IMR-90 (cell line): Measurements from ENCODE around the gene TIMP1. TPM values are rescaled to one million over a fixed set of nuclear protein-coding genes. Genes with fewer than 3 reads are reported as not detected.

ENCODE experiments used
- ATAC-seq: fragments of 200-7000 bp; cut with Tn5 transposase; 2 replicates; pipeline ENCODE4 v1.9.1; 2020; ENCODE audit warnings: low read depth, mild to moderate bottlenecking, moderate library complexity
- BruUV-seq: library from RNA; stranded (reverse); fragments of 400-500 nt; replicated peaks from 2 replicates; lab custom pipeline; 2021; lab: Mats Ljungman, UMichigan
- CTCF ChIA-PET: fragments of 300-600 bp; formaldehyde crosslinking; extraction: SDS; loops from one replicate; lab custom pipeline; 2021; ENCODE audit warnings: antibody characterized with exemption; lab: Yijun Ruan, JAX
- POLR2A ChIA-PET: fragments of 300-600 bp; sonication (Branson Sonifier 250); formaldehyde crosslinking; loops from one replicate; lab custom pipeline; 2022; ENCODE audit warnings: antibody characterized with exemption; ENCODE audit not compliant: unreplicated experiment; lab: Charles Lee
- DNase-seq: peaks from one replicate; pipeline ENCODE4 v3.0.0; 2013
- H2AFZ ChIP-seq: replicated peaks from 2 replicates; pipeline ENCODE3; 2013; ENCODE audit warnings: low read length, mild to moderate bottlenecking; ENCODE audit not compliant: poor library complexity
- H2AK5ac ChIP-seq: 2 replicates; pipeline ENCODE4 v1.6.1; 2013; ENCODE audit warnings: low read depth, low read length, inconsistent platforms
- H2AK9ac ChIP-seq: replicated peaks from 2 replicates; pipeline ENCODE3; 2013; ENCODE audit warnings: mild to moderate bottlenecking, low read depth, low read length, moderate library complexity; ENCODE audit not compliant: poor library complexity
- H2BK120ac ChIP-seq: 2 replicates; pipeline ENCODE4 v1.6.1; 2013; ENCODE audit warnings: low read depth, low read length, inconsistent platforms
- H2BK15ac ChIP-seq: 3 replicates; pipeline ENCODE4 v1.6.1; 2013; ENCODE audit warnings: low read depth, low read length, inconsistent platforms
- H2BK20ac ChIP-seq: 2 replicates; pipeline ENCODE4 v1.6.1; 2013; ENCODE audit warnings: low read depth, mild to moderate bottlenecking, inconsistent platforms, low read length, moderate library complexity
- H2BK5ac ChIP-seq: 2 replicates; pipeline ENCODE4 v1.6.1; 2013; ENCODE audit warnings: mild to moderate bottlenecking, low read depth, low read length, inconsistent platforms; ENCODE audit not compliant: poor library complexity, severe bottlenecking
- H3K14ac ChIP-seq: replicated peaks from 2 replicates; pipeline ENCODE4 v1.6.1; 2013; ENCODE audit warnings: low read depth, low read length, inconsistent platforms
- H3K18ac ChIP-seq: 2 replicates; pipeline ENCODE4 v1.6.1; 2013; ENCODE audit warnings: low read depth, low read length, control low read depth
- H3K23ac ChIP-seq: 2 replicates; pipeline ENCODE4 v1.6.1; 2013; ENCODE audit warnings: low read depth, low read length, inconsistent platforms
- H3K27ac ChIP-seq: 2 replicates; pipeline ENCODE4 v1.5.1; 2013; ENCODE audit warnings: mild to moderate bottlenecking, control low read depth, low read length; ENCODE audit not compliant: insufficient read depth
- H3K27me3 ChIP-seq: 2 replicates; pipeline ENCODE4 v1.6.1; 2013; ENCODE audit warnings: low read length; ENCODE audit not compliant: control insufficient read depth, insufficient read depth
- H3K36me3 ChIP-seq: 2 replicates; pipeline ENCODE4 v1.6.1; 2013; ENCODE audit warnings: low read length, mixed read lengths; ENCODE audit not compliant: control insufficient read depth, insufficient read depth
- H3K4ac ChIP-seq: 2 replicates; pipeline ENCODE4 v1.6.1; 2013; ENCODE audit warnings: low read depth, low read length, inconsistent platforms
- H3K4me1 ChIP-seq: 2 replicates; pipeline ENCODE4 v1.6.1; 2013; ENCODE audit warnings: low read length, mixed read lengths; ENCODE audit not compliant: control insufficient read depth, insufficient read depth
- H3K4me2 ChIP-seq: 2 replicates; pipeline ENCODE4 v1.6.1; 2013; ENCODE audit warnings: low read depth, mild to moderate bottlenecking, control low read depth, low read length, moderate library complexity
- H3K4me3 ChIP-seq: 2 replicates; pipeline ENCODE4 v1.5.1; 2013; ENCODE audit warnings: low read depth, mild to moderate bottlenecking, control low read depth, low read length, moderate library complexity; ENCODE audit not compliant: insufficient read depth
- H3K56ac ChIP-seq: 2 replicates; pipeline ENCODE4 v1.6.1; 2013; ENCODE audit warnings: low read length, inconsistent platforms; ENCODE audit not compliant: insufficient read depth; ENCODE audit errors: extremely low read depth
- H3K79me1 ChIP-seq, 2 experiments: 2 replicates each; pipeline ENCODE4 v1.6.1; 2013; ENCODE audit warnings: low read length in 2 of 2, inconsistent platforms in 1 of 2, low read depth in 1 of 2
- H3K9ac ChIP-seq: 2 replicates; pipeline ENCODE4 v1.6.1; 2013; ENCODE audit warnings: low read depth, low read length, control low read depth
- H3K9me1 ChIP-seq: 2 replicates; pipeline ENCODE4 v1.6.1; 2013; ENCODE audit warnings: low read length, inconsistent platforms; ENCODE audit not compliant: insufficient read depth
- H3K9me3 ChIP-seq: 2 replicates; pipeline ENCODE4 v1.6.1; 2013; ENCODE audit warnings: low read length; ENCODE audit not compliant: control insufficient read depth, insufficient read depth
- H4K20me1 ChIP-seq: 2 replicates; pipeline ENCODE4 v1.6.1; 2013; ENCODE audit warnings: low read length, inconsistent platforms; ENCODE audit not compliant: insufficient read depth
- H4K5ac ChIP-seq: 2 replicates; pipeline ENCODE4 v1.6.1; 2013; ENCODE audit warnings: mild to moderate bottlenecking, low read depth, low read length, control low read depth
- H4K8ac ChIP-seq, 2 experiments: 2 replicates each; pipeline ENCODE4 v1.6.1; 2013; ENCODE audit warnings: low read depth in 2 of 2, low read length in 2 of 2, control low read depth in 1 of 2, inconsistent platforms in 1 of 2
- H4K91ac ChIP-seq: 2 replicates; pipeline ENCODE4 v1.6.1; 2013; ENCODE audit warnings: low read depth, low read length, inconsistent platforms; ENCODE audit not compliant: insufficient read depth
- CEBPB ChIP-seq: IDR thresholded peaks from 2 replicates; pipeline ENCODE4 v1.6.1; 2012; ENCODE audit warnings: low read depth, low read length, improper control_type of control experiment
- CHD1 ChIP-seq: IDR thresholded peaks from 2 replicates; pipeline ENCODE4 v1.6.1; 2012; ENCODE audit warnings: low read depth, low read length, improper control_type of control experiment
- CTCF ChIP-seq: conservative IDR thresholded peaks from 2 replicates; pipeline ENCODE4 v1.5.1; 2012; ENCODE audit warnings: mild to moderate bottlenecking, low read depth, low read length, improper control_type of control experiment
- POLR2A ChIP-seq: IDR thresholded peaks from 2 replicates; pipeline ENCODE4 v1.6.1; 2012; ENCODE audit warnings: mild to moderate bottlenecking, low read depth, low read length
- RFX5 ChIP-seq: IDR thresholded peaks from 2 replicates; pipeline ENCODE4 v1.8.0; 2012; ENCODE audit warnings: low read depth, mild to moderate bottlenecking, low read length, moderate library complexity
- WGBS, 2 experiments: methylation state at CpG; one replicate each; pipeline versions ENCODE4 v1.1.5 to v1.1.7; 2013; ENCODE audit warnings: missing lambda C conversion rate in 2 of 2; ENCODE audit not compliant: insufficient read length in 1 of 2; ENCODE audit errors: extremely low coverage in 2 of 2; 5-methylcytosine and 5-hydroxymethylcytosine counted together
- dilution Hi-C: fragments of 300-500 bp; cut with HindIII; formaldehyde crosslinking; loops from one replicate; pipeline ENCODE4 v1.14.3; 2018; ENCODE audit warnings: low sequenced_read_pairs; ENCODE audit not compliant: unreplicated experiment
- in situ Hi-C: fragments of 300-500 bp; cut with MboI; formaldehyde crosslinking; loops from 3 replicates; pipeline ENCODE4 v1.14.3; 2019; ENCODE audit warnings: low sequenced_read_pairs, inconsistent platforms, mixed read lengths
- intact Hi-C: fragments of 100-400 bp; cut with micrococcal nuclease; formaldehyde crosslinking; loops from 2 replicates; pipeline ENCODE4 v1.10.0; 2022
- polyA plus RNA-seq, 3 experiments: library from polyadenylated mRNA; depleted of rRNA; stranded (reverse); fragments of >200 nt; gene quantifications; 2 replicates each; pipeline ENCODE4 v1.2.3, GENCODE V29; 2012; ENCODE audit warnings: low replicate concordance in 1 of 3
- total RNA-seq: library from RNA; depleted of rRNA; stranded (reverse); fragments of >200 nt; gene quantifications from 2 replicates; pipeline ENCODE4 v1.2.3, GENCODE V29; 2012

The TIMP1 gene
- total and polyA plus RNA-seq, 2 of the 4 experiments (the other 2 are of a cell fraction): 512 to 3,078 TPM

- no peak overlapping the region for H3K14ac ChIP-seq
- H3K9me1 ChIP-seq: no peaks in the 10 kb centered on the region
- no peaks in the 10 kb centered on the region for H3K9me3 ChIP-seq
- H3K4ac ChIP-seq: no peak overlapping the region
- WGBS, 2 experiments: 57% methylated on average over 1 of the region's 11 CpGs; no CpG with 5 or more reads in 1 of the 2 experiments
- BruUV-seq: no TSS peak
- H2BK5ac ChIP-seq: no peak overlapping the region
- TF ChIP-seq CEBPB: no peak
- TF ChIP-seq POLR2A: no peak
- no peak for TF ChIP-seq RFX5
- no peak for TF ChIP-seq CHD1
- no peak for TF ChIP-seq CTCF
- no peak overlapping the region for H3K27ac ChIP-seq
- dilution Hi-C loops (no loop called here), in situ Hi-C loops (no loop called here), intact Hi-C loops (loop anchor here (5.0 kb wide), 1 partner anchor 56 kb away; no protein-coding TSS in a partner anchor)
- no peak overlapping the region for H2BK20ac ChIP-seq
- H2AK5ac ChIP-seq: no peak overlapping the region
- H4K8ac ChIP-seq: no peak overlapping the region
- H3K56ac ChIP-seq: no peak overlapping the region
- no peak overlapping the region for H2BK15ac ChIP-seq
- peaks cover 8% of the 10 kb centered on the region for H3K4me1 ChIP-seq
- H3K79me1 ChIP-seq: peaks cover 3 to 30% of the 10 kb centered on the region in 2 experiments; a peak in 2 of 4 replicates
- H4K20me1 ChIP-seq: peaks cover 30% of the 10 kb centered on the region
- no peak overlapping the region; the same call in 1 of the 2 replicates for H3K9ac ChIP-seq
- no peak overlapping the region for H2BK120ac ChIP-seq
- no peaks in the 10 kb centered on the region for H3K27me3 ChIP-seq
- H3K18ac ChIP-seq: no peak overlapping the region
- H3K4me2 ChIP-seq: peak overlapping the region; percentile 6; the same call in 1 of the 2 replicates
- no peak for ATAC-seq
- H3K4me3 ChIP-seq: no peak overlapping the region
- no peak overlapping the region for H4K91ac ChIP-seq
- H2AK9ac ChIP-seq: no peak overlapping the region
- no peak overlapping the region for H4K5ac ChIP-seq
- H3K36me3 ChIP-seq: peaks cover 23% of the 10 kb centered on the region
- no peak for DNase-seq
- no peak overlapping the region for H2AFZ ChIP-seq
- POLR2A ChIA-PET: no interaction called here
- CTCF ChIA-PET: no interaction called here
- H3K23ac ChIP-seq: no peak overlapping the region
Measured at GRCh38 chrX:47586043-47586787, 4.0 kb downstream of the TIMP1 start.
